Activated CD8-positive, alpha-beta memory T cell treated with anti-CD3 and anti-CD28 coated beads for 1 hour (primary cell): ENCODE measurements around the gene SYT1.
"Not testable (repeated sequence)": the region's sequence is repeated elsewhere in the genome, so short reads cannot be mapped to it uniquely, and the experiment has no call there.

Experiments used
- DNase-seq, 2 donors: peaks; one replicate each; pipeline ENCODE4 v3.0.0-alpha.2; 2020; ENCODE audit warnings: low read depth in 1 of 2; ENCODE audit errors: extremely low read depth in 1 of 2

SYT1 gene

DNA sequence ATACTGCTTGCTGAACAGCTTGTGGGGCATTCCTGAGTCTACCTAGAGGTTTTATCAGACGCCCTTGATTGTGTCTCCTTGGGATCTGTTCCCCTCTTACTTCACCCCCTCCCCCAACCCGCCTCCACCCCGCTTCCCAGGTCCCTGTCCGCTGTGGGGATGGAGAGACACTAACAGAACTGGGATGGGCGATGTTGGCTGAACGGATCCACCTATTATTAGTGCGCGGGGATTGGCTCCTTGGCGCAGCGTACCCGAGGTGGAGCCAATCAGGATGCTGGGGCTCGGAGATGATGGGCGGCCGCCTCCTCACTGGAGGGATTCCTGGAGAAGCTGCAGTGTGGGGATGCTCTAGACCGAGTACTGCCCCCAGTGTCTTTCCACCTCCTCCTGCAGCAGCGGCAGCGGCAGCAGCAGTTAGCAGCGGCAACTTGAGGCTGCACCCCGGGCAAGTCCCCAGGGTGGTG, at the start of gene SYT1:
Gene SYT1 (plus strand): TSS at position 372 of the 467 bp plus-strand sequence.
- DNase-seq = no peak

DNA sequence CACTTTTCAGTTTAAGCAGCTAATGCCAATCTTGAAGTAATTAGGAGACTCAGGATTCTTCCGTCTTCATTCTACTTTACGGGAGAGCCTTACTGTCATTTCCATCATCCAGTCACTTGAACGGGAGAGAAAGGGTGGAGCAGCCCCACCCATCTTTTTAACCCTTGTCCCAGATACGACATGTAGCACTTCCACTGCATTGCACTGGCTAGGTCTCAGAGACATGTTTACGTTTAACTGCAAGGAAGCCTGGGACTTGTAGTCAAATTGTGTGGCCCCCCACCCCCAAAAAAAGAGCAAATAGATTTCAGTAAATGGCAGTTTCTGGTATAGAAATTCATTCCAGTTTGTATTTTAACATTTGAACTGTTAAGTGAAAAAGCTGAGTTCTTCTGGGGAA, 46.1 kb upstream of the SYT1 start:
- no peak for DNase-seq

DNA sequence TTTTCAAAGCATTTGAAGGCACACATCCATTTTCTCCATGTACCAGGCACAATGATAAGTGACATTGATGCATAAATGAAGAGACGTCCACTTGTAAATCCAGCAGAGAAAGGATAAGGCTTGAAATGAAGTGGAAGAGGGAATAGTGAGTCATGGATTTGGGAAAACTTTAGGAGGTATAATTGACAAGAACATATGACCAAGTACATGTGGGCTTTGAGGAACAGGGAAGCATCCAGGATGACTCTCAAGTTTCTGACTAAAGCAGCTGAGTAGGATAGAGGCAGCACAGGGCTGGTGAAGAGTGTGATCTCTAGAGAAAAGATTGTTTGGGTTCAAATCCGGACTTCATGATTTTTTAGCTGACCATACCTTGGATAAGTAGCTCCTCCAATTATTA, 43.6 kb upstream of the SYT1 start:
- no peak for DNase-seq

DNA sequence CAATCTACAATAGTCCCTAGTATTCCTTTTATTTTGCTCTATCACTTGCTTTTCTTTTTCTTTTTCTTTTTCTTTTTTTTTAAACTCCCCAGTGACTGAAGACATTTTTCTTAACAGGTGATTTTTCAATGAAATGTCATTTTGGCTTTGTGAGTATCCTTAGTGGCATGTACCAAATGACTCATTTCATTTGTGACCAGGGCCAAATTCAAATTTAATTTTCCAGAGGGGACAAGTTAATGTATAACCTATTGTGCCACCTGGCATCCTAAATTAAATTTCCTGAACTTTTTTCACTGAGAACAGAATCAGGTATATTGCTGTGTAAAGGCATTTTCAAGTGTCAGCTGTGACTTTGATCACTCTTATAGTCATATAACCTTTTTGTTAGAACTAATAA, 39.7 kb upstream of the SYT1 start:
- no peak for DNase-seq

DNA sequence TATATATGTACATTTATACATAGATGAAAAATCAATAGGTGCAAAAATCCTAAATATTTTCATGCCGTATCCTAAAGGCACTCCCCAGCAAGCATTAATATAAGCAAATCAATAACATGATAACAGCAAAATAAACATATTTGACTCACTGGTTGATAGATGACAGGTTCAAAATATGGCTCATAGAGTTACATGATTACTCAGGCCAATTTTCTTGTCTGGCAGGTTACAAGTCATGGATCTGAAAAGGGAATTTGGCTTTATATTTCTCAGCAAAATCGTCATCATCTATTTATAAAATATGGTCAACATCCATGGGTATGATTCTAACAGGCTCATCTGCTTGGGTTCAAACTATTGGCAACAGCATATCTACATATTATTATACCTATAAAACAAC, 34.9 kb upstream of the SYT1 start:
- no peak for DNase-seq

DNA sequence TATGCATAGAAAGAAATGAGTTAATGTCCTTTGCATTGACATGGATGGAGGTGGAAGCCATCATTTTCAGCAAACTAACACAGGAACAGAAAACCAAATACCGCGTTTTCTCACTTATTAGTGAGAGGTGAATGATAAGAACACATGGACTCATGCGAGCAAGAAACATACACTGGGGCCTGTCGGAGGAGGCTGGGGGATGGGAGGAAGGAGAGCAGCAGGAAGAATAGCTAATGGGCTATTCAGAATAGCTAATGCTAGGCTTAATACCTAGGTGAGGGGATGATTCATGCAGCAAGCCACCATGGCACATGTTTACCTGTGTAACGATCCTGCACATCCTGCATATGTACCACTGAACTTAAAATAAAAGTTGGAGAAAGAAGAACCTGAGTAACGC, 29.1 kb upstream of the SYT1 start:
- no peak for DNase-seq

DNA sequence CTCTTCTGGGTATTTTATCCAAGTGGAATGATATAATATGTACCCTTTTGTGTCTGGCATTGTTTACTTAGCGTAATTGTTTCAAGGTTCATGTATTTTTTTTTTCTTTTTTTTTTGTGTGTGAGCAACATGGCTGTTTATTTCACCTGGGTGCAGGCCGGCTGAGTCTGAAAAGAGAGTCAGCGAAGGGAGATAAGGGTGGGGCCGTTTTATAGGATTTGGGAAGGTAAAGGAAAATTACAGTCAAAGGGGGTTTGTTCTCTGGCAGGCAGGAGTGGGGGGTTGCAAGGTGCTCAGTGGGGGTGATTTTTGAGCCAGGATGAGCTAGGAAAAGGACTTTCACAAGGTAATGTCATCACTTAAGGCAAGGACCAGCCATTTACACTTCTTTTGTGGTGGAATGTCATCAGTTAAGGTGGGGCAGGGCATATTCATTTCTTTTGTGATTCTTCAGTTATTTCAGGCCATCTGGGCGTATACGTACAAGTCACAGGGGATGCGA, 24.0 kb upstream of the SYT1 start:
- not testable (repeated sequence) for DNase-seq

DNA sequence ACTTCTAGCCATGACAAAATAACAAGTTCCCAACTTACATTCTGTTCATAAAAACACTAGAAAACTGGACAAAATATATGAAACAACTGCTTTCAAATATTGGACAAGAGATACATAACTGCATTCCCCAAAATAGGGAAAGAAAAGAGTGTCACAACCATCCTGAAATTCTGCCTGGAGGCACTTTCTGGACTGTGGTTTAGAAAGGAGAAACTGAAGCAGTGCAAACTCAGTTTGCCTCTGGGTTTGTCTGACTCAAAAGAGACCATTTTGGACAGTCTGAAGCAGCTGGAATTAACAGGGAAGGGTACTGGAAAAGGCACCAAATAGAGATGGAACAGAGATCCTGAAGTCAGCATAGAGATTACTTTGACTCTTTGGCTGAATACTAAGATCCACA, 11.3 kb upstream of the SYT1 start:
- no peak for DNase-seq

DNA sequence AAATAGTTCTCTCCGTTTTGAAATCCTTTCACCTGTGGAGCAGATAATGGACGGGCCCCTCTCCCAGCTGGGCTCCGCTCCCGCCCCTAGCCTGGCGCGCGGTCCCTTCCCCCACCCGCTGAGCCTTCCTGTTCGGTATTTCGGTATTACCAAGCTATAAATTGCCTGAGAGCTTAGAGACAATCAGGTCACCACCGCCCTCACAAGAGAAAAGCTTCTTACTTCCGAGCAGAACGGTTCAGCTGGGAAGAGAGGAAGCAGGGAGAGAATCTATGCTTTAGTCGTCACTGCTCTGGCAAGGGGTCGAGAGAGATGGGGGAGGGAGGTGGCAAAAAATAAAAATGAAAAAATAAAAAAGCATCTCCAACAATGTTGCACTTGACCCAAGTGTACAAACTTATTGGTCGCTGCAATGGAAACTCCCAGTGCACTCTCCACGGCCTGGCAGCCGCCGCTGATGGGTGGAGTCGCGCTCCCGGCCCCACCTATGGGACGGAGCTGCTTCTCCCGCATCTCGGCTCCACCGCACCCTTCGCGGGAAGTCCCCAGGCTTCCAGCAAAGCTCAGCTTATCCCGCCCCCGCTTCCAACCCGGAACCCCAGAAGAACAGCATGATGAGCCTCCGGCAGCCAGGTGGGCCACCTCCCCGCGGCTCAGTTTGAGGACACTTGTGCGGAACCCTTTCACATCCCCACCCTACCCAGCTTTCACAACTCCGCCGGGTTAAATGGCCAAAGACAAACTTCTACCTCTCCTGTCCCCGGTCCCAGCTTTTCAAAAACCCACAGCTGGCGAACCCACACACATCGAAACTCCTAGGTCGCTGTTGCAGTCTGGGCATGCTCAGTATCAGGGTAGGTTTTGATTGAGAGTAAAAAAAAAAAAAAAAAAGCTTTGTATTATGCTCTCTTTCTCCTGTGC, 832 bp upstream of the SYT1 start:
- DNase-seq = no peak

DNA sequence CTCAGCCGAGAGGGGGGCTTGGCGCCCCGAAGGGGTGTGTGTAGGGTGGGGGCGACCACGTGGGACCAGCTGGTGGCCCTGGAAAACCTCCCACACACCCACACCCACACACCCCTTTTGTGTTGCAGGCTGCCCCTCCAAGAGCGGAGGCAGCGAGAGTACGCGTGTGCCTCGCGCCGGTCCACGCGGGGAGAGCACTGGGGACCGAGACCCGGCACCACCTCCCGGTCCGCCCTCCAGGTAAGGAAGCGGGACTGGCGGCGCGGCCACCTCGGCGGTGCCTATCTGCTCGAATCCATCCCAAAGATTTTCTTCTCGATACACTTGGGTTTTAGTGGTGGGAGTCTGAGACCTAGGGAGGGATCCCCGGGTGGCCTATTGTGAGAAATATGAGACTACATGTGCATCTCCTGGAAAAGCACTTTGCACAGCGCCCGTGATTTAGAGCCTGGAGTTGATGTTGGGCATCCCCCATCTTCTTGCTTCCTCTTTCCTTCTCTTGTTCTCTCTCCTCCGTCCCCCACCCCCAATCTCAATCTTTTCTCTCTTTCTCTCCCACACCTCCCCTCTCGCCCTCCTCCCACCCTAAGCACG, 393 bp downstream of the SYT1 start:
- DNase-seq = no peak

DNA sequence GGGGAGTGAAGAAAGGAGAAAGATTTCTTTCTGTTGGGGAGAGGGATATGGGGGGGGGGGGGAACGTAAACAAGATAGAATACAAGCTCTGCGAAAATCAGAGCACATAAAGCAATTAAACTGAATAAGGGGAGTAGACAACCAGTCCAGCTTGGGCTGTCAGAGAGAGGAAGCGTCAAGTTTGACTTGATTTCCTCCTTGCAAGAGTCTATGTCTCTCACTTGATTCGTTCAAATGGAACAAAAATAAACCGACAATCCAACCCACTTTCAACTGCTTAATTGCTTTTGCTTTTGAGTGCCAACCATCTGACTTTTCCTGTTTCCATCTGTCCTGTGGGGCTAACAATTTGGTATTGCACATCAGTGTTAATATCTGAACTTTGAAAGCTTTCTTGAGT, 942 bp downstream of the SYT1 start:
- DNase-seq = no peak

DNA sequence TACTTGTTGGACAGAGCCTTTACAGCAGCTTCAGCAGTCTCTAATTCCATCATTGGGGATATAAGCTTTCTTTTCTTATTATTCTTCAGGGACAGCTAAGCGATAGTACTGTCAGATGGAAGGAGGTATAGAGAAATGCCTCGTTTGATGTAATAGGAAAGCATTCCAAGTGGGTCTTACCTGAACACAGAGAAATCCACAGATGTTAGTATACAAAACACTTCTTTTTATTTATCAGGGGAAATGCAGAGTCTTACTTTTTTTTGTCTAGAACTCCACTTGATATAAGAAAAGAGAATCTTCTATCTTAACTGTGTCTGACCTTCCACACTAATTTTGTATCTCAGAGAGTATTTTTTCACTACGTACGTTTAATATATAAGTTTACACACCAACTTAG, 1.9 kb downstream of the SYT1 start:
- no peak for DNase-seq

DNA sequence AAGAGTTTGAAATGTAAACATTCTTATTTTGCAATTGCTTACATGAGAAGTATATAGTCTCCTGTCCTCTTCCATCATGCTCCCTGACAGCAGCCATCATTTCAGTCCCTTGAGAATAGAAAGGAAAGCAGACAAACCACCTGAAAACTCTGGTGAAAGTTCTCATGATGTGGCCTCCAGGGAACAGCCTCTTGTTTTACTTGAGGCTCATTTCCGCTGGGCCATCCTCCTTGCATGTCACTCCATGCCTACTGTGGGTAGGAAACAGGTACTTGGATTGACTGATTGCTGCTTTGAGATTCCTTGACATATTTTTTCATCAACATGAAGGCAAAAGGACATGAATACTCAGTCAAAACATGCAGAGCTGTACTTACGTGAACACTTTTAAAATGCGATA, 6.0 kb downstream of the SYT1 start:
- no peak for DNase-seq

DNA sequence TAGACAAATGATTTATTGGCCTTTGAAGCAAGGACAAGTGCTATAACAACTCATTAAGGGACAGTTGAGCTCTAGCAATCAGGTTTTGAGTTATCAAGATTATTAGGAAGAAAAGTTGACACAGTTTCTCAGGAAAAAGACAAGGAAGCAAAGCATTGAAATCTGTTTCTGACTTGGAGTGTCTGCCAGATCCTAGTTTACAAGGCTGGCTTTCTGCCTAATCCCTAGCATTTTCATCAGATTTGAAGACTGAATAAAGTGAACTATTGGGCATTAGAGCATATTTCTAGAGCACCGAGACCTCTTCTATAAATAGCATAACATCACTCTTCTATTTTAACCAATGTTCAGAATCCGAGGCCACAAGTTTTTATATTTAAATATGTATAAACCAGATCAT, 7.0 kb downstream of the SYT1 start:
- no peak for DNase-seq

DNA sequence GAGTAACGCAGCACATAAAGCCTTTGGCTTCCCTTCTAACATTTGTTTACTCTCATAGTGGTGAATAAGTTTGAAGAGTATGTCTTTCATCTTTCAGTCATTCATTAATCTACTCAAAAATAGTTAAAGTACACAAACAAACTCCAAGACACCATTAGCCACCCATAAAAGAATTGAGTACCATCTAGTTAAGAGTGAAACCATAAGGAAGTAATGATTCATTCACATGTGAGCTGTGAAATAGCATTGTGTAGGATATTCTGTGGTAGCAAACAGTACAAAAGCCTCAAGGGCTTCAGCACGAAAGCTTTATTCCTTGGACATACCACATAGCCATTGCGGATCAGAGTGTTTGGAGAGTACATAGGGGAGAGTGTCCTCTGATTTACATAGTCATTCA, 13.9 kb downstream of the SYT1 start:
- DNase-seq = no peak

DNA sequence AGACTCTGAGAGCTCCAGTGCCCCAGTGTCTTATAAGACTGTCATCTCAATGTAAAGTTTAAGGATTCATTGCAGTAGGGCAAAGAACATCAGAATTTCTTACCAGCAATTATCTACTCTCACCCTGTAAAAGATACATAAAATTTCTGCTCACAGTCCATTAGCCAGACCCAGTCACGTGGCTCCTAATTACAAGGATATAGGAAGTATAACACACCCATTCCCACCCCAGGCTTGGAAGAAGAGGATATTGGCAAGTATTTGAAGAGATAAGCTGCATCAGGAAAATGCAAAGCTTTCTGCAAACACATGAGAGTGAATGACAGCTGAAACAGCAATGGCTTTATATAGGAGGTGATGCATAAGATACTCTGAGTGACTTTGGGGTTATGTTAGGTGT, 14.3 kb downstream of the SYT1 start:
- DNase-seq = no peak

DNA sequence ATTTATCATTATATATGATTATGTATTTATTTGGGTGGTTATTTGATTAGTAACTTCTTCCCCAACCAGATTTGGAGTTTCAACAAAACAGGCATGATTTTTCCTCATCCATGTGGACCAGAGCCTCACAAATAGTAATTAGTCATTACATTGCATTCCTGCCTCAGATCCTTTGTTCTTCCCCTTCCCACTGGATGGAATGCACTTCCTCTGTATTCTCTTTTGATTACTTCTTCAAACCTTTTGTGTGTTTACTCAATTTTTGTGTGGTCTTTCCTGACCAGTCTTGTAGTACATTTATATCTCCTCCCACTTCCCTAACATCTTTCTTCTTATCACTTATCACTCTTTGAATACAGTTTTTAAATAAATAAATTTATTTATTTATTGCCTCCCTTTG, 15.5 kb downstream of the SYT1 start:
- no peak for DNase-seq

DNA sequence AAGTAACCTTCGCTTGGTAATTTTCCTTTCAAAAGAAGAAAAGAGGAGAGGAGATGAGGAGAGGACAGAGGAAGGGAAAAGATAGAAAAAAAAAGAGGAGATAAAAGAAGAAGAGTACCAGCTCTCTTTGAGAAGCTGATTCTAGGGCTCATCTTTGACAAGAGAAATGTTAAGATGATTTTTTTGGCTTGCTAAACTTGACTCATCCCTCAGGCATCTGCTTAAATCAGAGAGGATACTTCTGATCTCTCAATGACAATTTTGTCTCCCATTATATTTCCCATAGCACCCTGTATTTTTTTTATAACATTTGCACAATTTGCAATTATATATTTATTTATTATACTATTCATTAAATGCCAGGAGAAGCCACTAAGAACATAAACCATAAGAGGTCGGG, 17.1 kb downstream of the SYT1 start:
- DNase-seq = no peak

DNA sequence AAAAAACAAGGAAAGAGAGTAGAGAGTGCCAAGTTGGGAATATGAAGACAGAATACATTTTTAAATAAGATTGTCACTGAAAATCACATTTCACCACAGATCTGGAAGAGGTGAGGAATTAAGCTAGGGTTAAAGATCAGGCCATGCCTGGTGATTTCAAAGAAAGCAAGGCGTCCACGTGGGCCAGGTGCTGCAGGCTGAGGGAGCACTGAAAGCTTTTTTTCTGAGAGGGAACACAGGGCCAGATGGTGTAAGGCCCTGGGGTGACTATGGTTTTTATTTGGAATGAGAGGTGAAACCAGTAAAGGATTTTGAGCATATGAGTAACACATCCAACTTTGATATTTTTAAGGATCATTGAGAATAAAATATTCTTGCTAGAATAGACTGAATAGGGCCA, 20.9 kb downstream of the SYT1 start:
- no peak for DNase-seq

DNA sequence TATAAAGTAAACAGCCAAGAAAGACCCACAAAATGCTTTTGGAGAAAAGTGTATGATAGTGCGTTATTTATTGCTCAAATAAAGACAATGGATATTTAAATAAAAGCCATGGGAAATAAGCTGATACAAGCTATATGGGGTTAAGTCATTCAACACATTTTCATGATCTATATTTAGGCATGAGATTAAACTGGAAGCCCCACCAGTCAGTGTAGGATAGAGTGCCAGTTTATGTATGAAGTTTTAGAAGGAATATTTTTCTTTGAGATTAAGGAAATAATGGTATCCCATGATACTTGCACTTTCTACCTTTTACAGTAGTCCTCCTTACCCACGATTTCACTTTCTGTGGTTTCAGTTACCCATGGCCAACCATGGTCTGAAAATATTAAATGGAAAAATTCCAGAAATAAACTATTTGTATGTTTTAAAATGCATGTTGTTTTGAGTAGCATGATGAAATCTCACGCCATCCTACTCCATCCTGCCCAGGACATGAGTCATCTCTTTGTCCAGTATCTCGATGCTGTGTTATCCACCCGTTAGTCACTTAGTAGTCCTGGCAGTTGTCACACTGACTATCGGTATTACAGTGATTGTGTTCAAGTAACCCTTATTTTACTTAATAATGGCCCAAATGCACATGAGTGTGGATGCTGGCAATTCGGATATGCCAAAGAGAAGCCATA, 22.3 kb downstream of the SYT1 start:
- DNase-seq = no peak

DNA sequence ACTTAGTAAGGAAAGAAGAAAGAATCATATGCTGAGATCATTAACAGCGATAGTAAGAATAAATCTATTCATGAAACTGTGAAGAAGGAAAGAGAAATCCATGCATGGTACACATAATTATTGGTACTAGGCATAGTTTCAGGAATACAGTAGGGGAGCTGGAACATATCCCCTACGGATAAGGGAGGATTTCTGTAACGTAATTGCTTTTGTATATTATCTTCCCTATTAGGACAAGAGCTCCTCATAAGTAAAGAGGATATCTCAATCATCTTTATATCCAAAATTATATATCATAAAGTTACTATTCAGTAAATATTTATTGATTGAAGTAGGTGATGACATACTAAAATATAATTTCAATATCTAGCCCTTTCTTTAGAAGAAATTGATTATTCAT, 22.9 kb downstream of the SYT1 start:
- no peak for DNase-seq

DNA sequence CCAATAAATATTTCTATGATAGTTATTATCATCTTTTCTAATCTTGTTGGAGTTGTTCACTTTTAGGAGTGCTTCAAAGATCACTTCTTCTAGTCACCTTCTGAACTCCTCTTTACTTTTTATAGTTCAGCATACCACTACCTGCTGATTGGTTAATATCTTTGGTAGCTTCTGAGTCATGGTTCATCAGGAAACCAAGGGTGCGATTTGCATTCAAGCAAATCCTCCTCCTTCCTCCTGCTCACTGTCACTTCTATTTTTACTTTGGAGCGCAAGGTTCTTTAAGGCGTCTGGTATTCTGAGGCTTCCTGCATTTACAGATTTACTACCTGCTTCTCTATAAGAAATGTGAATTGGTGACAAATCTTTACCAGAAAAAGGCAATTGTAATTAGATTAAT, 24.0 kb downstream of the SYT1 start:
- no peak for DNase-seq
